OCI-LY7 (cell line): Measurements from ENCODE around the gene PROSER2. TPM values are rescaled to one million over a fixed set of nuclear protein-coding genes. Genes with fewer than 3 reads are reported as not detected.

Experiments
- BruUV-seq: library from RNA; stranded (reverse); fragments of 400-500 nt; replicated peaks from 2 replicates; lab custom pipeline; 2021; lab: Mats Ljungman, UMichigan
- CTCF ChIA-PET: fragments of 300-600 bp; sonication (Branson Sonifier 250); formaldehyde crosslinking; loops from one replicate; lab custom pipeline; 2022; ENCODE audit warnings: antibody characterized with exemption; ENCODE audit not compliant: unreplicated experiment; lab: Charles Lee
- POLR2A ChIA-PET: fragments of 300-600 bp; sonication (Branson Sonifier 250); formaldehyde crosslinking; loops from one replicate; lab custom pipeline; 2022; ENCODE audit warnings: antibody characterized with exemption; lab: Charles Lee
- DNase-seq: peaks from one replicate; pipeline ENCODE4 v3.0.0-alpha.2; 2015; ENCODE audit warnings: low spot score
- H2AFZ ChIP-seq: fragments of 200-600 bp; sonication (generic), shearing (Covaris generic); 2 replicates; pipeline ENCODE4 v1.6.1; 2014; ENCODE audit warnings: mild to moderate bottlenecking, antibody characterized with exemption, low read length, moderate library complexity
- H3K27ac ChIP-seq: fragments of 200-600 bp; sonication (generic); 2 replicates; pipeline ENCODE4 v1.5.1; 2014; ENCODE audit warnings: mixed run types, low read depth, mild to moderate bottlenecking, moderate library complexity, low read length, inconsistent platforms; ENCODE audit not compliant: poor library complexity, severe bottlenecking
- H3K36me3 ChIP-seq: fragments of 200-600 bp; sonication (generic); 2 replicates; pipeline ENCODE4 v1.6.1; 2014; ENCODE audit warnings: mild to moderate bottlenecking, antibody characterized with exemption, low read length, moderate library complexity, mixed read lengths; ENCODE audit not compliant: insufficient read depth
- H3K4me1 ChIP-seq: fragments of 200-600 bp; sonication (generic); 2 replicates; pipeline ENCODE4 v1.5.1; 2014; ENCODE audit warnings: mild to moderate bottlenecking, low read length; ENCODE audit not compliant: insufficient read depth, poor library complexity, severe bottlenecking
- H3K4me2 ChIP-seq: fragments of 200-600 bp; sonication (generic); 2 replicates; pipeline ENCODE4 v1.6.1; 2014; ENCODE audit warnings: mild to moderate bottlenecking, low read length
- H3K4me3 ChIP-seq: fragments of 200-600 bp; sonication (generic); 2 replicates; pipeline ENCODE4 v1.5.1; 2014; ENCODE audit warnings: mild to moderate bottlenecking, low read depth, low read length; ENCODE audit not compliant: poor library complexity, severe bottlenecking
- H3K79me2 ChIP-seq: fragments of 200-600 bp; sonication (generic); 2 replicates; pipeline ENCODE4 v1.6.1; 2016; ENCODE audit warnings: low read depth, mild to moderate bottlenecking, low read length, moderate library complexity, mixed read lengths; ENCODE audit not compliant: insufficient read depth
- H3K9me2 ChIP-seq: fragments of 200-600 bp; sonication (generic); 2 replicates; pipeline ENCODE4 v1.6.1; 2016; ENCODE audit warnings: mild to moderate bottlenecking, low read length, mixed read lengths; ENCODE audit not compliant: insufficient read depth
- H3K9me3 ChIP-seq: fragments of 200-600 bp; sonication (generic); 2 replicates; pipeline ENCODE4 v1.6.1; 2014; ENCODE audit warnings: mild to moderate bottlenecking, mixed run types, low read length, mixed read lengths
- H4K20me1 ChIP-seq: fragments of 200-600 bp; sonication (generic); 2 replicates; pipeline ENCODE4 v1.6.1; 2014; ENCODE audit warnings: mild to moderate bottlenecking, antibody characterized with exemption, low read length, moderate library complexity, mixed read lengths; ENCODE audit not compliant: insufficient read depth
- EZH2phosphoT487 ChIP-seq: fragments of 200-600 bp; sonication (generic); IDR thresholded peaks from 2 replicates; pipeline ENCODE4 v1.6.1; 2018; ENCODE audit warnings: low read depth, borderline replicate concordance, mild to moderate bottlenecking, mixed run types, antibody characterized with exemption, low read length, moderate library complexity, mixed read lengths
- intact Hi-C: fragments of 100-400 bp; cut with micrococcal nuclease; formaldehyde crosslinking; loops from one replicate; pipeline ENCODE4 v1.10.0; 2022; ENCODE audit not compliant: unreplicated experiment
- total RNA-seq, 2 experiments: library from RNA; depleted of rRNA in 1 of 2; stranded (reverse); fragments of >200 nt in 1 of 2; shearing (Covaris generic) in 1 of 2; gene quantifications; 2 replicates each; pipeline ENCODE4 v1.2.3, GENCODE V29; 2014 to 2022
- TF ChIP-seq, protein P1 (sequence below): fragments of 200-600 bp; sonication (generic); conservative IDR thresholded peaks from 2 replicates; pipeline ENCODE4 v1.5.1; 2014; ENCODE audit warnings: mild to moderate bottlenecking, antibody characterized with exemption, low read length, moderate library complexity, mixed read lengths

The PROSER2 gene
- total RNA-seq, 2 experiments from 2014 or later, result not detected

DNA sequence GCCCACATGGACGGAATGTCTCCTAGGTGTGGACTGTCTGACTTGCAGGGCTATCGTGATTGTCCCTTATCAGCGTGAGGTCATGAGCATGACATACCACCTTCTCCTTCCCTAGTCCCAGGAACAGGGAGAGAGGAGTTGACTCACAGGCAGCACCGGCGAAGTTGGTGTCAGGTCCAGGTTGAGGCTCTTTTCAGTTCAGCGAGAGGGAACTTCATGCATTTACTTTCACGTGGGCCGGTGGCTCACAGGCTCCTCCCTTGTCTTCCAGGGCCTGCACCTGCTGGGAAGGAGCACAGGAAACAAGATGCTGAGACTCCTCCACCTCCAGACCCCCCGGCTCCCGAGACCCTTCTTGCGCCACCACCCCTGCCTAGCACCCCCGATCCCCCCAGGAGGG lies 46.1 kb downstream of the PROSER2 start:
- Histone ChIP-seq H3K9me3 (no peaks in the 10 kb centered on the region), H3K4me2 (no peak overlapping the region), H3K36me3 (no peaks in the 10 kb centered on the region), H2AFZ (no peak overlapping the region), H4K20me1 (no peaks in the 10 kb centered on the region), H3K4me3 (no peak overlapping the region), H3K27ac (no peak overlapping the region), H3K79me2 (no peaks in the 10 kb centered on the region), H3K4me1 (peaks cover 1% of the 10 kb centered on the region), H3K9me2 (no peaks in the 10 kb centered on the region)
- CTCF ChIA-PET, result no interaction called here
- TF ChIP-seq, protein P1, sequence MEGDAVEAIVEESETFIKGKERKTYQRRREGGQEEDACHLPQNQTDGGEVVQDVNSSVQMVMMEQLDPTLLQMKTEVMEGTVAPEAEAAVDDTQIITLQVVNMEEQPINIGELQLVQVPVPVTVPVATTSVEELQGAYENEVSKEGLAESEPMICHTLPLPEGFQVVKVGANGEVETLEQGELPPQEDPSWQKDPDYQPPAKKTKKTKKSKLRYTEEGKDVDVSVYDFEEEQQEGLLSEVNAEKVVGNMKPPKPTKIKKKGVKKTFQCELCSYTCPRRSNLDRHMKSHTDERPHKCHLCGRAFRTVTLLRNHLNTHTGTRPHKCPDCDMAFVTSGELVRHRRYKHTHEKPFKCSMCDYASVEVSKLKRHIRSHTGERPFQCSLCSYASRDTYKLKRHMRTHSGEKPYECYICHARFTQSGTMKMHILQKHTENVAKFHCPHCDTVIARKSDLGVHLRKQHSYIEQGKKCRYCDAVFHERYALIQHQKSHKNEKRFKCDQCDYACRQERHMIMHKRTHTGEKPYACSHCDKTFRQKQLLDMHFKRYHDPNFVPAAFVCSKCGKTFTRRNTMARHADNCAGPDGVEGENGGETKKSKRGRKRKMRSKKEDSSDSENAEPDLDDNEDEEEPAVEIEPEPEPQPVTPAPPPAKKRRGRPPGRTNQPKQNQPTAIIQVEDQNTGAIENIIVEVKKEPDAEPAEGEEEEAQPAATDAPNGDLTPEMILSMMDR, result no peak
- no peak for TF ChIP-seq EZH2phosphoT487
- intact Hi-C loops, result no loop called here
- BruUV-seq, result no TSS peak
- DNase-seq, result no peak
- POLR2A ChIA-PET, result interaction anchor here (0.6 kb wide), 1 partner anchor 585 kb away, joined by 3 read pairs; no protein-coding TSS in a partner anchor

DNA sequence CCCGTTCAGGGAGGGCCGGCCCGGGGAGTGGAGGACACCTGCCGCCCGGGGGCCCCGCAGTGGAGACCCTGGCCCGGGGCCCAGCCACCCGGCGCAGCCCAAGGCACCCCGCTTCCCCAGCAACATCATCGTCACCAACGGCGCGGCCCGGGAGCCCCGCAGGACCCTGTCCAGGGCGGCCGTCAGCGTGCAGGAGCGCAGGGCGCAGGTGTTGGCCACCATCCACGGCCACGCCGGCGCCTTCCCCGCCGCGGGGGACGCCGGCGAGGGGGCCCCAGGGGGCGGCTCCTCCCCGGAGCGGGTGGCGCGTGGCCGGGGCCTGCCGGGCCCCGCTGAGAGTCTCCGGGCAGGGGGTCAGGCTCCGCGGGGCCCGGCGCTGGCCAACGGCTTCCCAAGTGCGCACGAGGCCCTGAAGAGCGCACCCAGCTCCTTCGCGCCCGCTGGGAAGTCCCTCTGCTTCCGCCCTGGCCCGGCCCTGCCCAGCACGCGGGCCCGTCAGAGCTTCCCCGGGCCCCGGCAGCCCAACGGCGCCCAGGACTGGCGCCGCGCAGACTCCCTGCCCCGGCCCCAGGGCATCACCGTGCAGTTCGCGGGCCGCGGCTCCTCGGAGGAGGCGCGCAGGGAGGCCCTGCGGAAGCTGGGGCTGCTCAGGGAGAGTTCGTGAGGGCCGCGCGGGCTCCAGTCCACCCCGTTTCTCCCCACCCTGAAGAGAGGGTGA lies 46.7 kb downstream of the PROSER2 start:
- no peaks in the 10 kb centered on the region for H3K9me3 ChIP-seq
- no peak for DNase-seq
- no peak overlapping the region for H3K4me2 ChIP-seq
- no peaks in the 10 kb centered on the region for H3K4me1 ChIP-seq
- H3K9me2 ChIP-seq, result no peaks in the 10 kb centered on the region
- no peak overlapping the region for H3K27ac ChIP-seq
- ChIA-PET POLR2A (no interaction called here), CTCF (no interaction called here)
- H3K4me3 ChIP-seq, result no peak overlapping the region
- intact Hi-C loops, result no loop called here
- H2AFZ ChIP-seq, result no peak overlapping the region
- H4K20me1 ChIP-seq, result no peaks in the 10 kb centered on the region
- H3K79me2 ChIP-seq, result no peaks in the 10 kb centered on the region
- TF ChIP-seq, protein P1, result no peak
- no peak for TF ChIP-seq EZH2phosphoT487
- BruUV-seq, result no TSS peak
- no peaks in the 10 kb centered on the region for H3K36me3 ChIP-seq

DNA sequence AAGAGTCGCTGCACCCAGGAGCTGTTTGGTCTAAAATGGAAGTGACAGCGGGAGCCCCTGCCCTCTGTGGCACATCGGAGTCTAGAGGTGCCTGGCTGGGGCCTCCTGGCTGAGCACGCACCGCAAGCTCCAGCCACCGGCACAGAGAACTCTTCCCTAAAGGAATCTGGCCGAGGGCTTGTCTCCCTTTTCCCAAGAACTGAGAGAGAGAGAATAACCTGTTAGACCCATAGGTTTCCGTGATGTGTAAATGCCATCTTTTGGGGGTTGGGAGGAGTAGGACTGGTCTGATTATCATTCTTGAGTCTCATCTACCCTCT lies 47.3 kb downstream of the PROSER2 start:
- no peak overlapping the region for H2AFZ ChIP-seq
- intact Hi-C loops, result no loop called here
- no peak overlapping the region for H3K4me3 ChIP-seq
- DNase-seq, result no peak
- H3K4me2 ChIP-seq, result no peak overlapping the region
- ChIA-PET POLR2A (no interaction called here), CTCF (no interaction called here)
- H3K36me3 ChIP-seq, result no peaks in the 10 kb centered on the region
- no TSS peak for BruUV-seq
- no peaks in the 10 kb centered on the region for H3K4me1 ChIP-seq
- no peaks in the 10 kb centered on the region for H3K79me2 ChIP-seq
- H4K20me1 ChIP-seq, result no peaks in the 10 kb centered on the region
- H3K27ac ChIP-seq, result no peak overlapping the region
- H3K9me2 ChIP-seq, result no peaks in the 10 kb centered on the region
- no peaks in the 10 kb centered on the region for H3K9me3 ChIP-seq
- TF ChIP-seq EZH2phosphoT487, result no peak
- TF ChIP-seq, protein P1, result no peak
